ENCODE results near the gene DIP2B. TPM values are rescaled to one million over a fixed set of nuclear protein-coding genes. Genes with fewer than 3 reads are reported as not detected.

Gene DIP2B
- total RNA-seq, 1 donor from 2014 or later = 45.1 TPM

- no peak overlapping the region for H3K27ac Mint-ChIP-seq (ENCODE audit: unreplicated experiment)
- H3K36me3 Mint-ChIP-seq (ENCODE audit: low read depth, unreplicated experiment) = no peaks in the 10 kb centered on the region
- no peak overlapping the region for H3K4me3 Mint-ChIP-seq (ENCODE audit: unreplicated experiment)
- DNase-seq (ENCODE audit: low spot score) = no peak
- H3K4me1 Mint-ChIP-seq (ENCODE audit: unreplicated experiment) = peaks cover 6% of the 10 kb centered on the region
- TF ChIP-seq, protein P1, sequence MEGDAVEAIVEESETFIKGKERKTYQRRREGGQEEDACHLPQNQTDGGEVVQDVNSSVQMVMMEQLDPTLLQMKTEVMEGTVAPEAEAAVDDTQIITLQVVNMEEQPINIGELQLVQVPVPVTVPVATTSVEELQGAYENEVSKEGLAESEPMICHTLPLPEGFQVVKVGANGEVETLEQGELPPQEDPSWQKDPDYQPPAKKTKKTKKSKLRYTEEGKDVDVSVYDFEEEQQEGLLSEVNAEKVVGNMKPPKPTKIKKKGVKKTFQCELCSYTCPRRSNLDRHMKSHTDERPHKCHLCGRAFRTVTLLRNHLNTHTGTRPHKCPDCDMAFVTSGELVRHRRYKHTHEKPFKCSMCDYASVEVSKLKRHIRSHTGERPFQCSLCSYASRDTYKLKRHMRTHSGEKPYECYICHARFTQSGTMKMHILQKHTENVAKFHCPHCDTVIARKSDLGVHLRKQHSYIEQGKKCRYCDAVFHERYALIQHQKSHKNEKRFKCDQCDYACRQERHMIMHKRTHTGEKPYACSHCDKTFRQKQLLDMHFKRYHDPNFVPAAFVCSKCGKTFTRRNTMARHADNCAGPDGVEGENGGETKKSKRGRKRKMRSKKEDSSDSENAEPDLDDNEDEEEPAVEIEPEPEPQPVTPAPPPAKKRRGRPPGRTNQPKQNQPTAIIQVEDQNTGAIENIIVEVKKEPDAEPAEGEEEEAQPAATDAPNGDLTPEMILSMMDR (IDR thresholded peaks at IDR 0.05; ENCODE audit: unreplicated experiment) = no peak
- no peaks in the 10 kb centered on the region for H3K27me3 Mint-ChIP-seq (ENCODE audit: unreplicated experiment)
- no peaks in the 10 kb centered on the region for H3K9me3 Mint-ChIP-seq (ENCODE audit: unreplicated experiment)
These were observed 75.0 kb downstream of the DIP2B start for GRCh38 chr12:50579757-50580267.

DNA sequence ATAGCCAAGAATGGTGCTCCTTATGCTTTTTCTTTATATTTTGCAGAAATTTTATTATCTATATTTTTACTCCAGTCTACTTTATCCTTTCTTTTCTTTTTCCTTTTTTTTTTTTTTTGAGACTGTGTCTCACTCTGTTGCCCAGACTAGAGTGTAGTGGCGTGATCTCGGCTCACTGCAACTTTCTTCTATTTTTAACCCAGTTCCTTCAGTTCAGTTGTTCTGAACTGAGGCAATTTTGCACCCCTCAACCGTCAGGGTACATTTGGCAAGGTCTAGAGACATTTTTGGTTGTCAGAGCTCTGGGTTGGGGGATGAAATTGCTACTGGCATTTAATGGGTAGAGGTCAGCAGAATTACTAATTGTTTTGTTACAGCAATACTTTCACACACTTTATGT, 75.7 kb downstream of the DIP2B start:
- no peaks in the 10 kb centered on the region for H3K36me3 Mint-ChIP-seq (ENCODE audit: low read depth, unreplicated experiment)
- H3K9me3 Mint-ChIP-seq (ENCODE audit: unreplicated experiment) = no peaks in the 10 kb centered on the region
- no peak for DNase-seq (ENCODE audit: low spot score)
- TF ChIP-seq, protein P1 (IDR thresholded peaks at IDR 0.05; ENCODE audit: unreplicated experiment) = no peak
- H3K4me1 Mint-ChIP-seq (ENCODE audit: unreplicated experiment) = peaks cover 3% of the 10 kb centered on the region
- H3K27me3 Mint-ChIP-seq (ENCODE audit: unreplicated experiment) = no peaks in the 10 kb centered on the region
- no peak overlapping the region for H3K4me3 Mint-ChIP-seq (ENCODE audit: unreplicated experiment)
- no peak overlapping the region for H3K27ac Mint-ChIP-seq (ENCODE audit: unreplicated experiment)

GRCh38 chr12:50581226-50582184, 76.7 kb downstream of the DIP2B start:
- H3K4me3 Mint-ChIP-seq (ENCODE audit: unreplicated experiment) = no peak overlapping the region
- no peak overlapping the region for H3K27ac Mint-ChIP-seq (ENCODE audit: unreplicated experiment)
- H3K9me3 Mint-ChIP-seq (ENCODE audit: unreplicated experiment) = no peaks in the 10 kb centered on the region
- TF ChIP-seq, protein P1 (IDR thresholded peaks at IDR 0.05; ENCODE audit: unreplicated experiment) = no peak
- DNase-seq (ENCODE audit: low spot score) = no peak
- no peaks in the 10 kb centered on the region for H3K36me3 Mint-ChIP-seq (ENCODE audit: low read depth, unreplicated experiment)
- peaks cover 3% of the 10 kb centered on the region for H3K4me1 Mint-ChIP-seq (ENCODE audit: unreplicated experiment)
- no peaks in the 10 kb centered on the region for H3K27me3 Mint-ChIP-seq (ENCODE audit: unreplicated experiment)

- TF ChIP-seq, protein P1 (IDR thresholded peaks at IDR 0.05; ENCODE audit: unreplicated experiment) = no peak
- Mint-ChIP-seq H3K36me3 (ENCODE audit: low read depth, unreplicated experiment) (no peaks in the 10 kb centered on the region), H3K4me1 (ENCODE audit: unreplicated experiment) (peaks cover 3% of the 10 kb centered on the region), H3K27ac (ENCODE audit: unreplicated experiment) (no peak overlapping the region), H3K27me3 (ENCODE audit: unreplicated experiment) (peaks cover 2% of the 10 kb centered on the region), H3K9me3 (ENCODE audit: unreplicated experiment) (no peaks in the 10 kb centered on the region), H3K4me3 (ENCODE audit: unreplicated experiment) (no peak overlapping the region)
- DNase-seq (ENCODE audit: low spot score) = no peak
These were observed 79.3 kb downstream of the DIP2B start for GRCh38 chr12:50584135-50584534.
